Measurements from ENCODE around the gene ATP5ME.

GRCh38 chr4:627347-628125 is 46.5 kb downstream of the ATP5ME start:
- TF ChIP-seq CTCF (IDR thresholded peaks at IDR 0.05; ENCODE audit: low read length) = no peak
- TF ChIP-seq EZH2 (IDR thresholded peaks at IDR 0.05; ENCODE audit: borderline replicate concordance, low read length) = no peak

Data from OCI-LY1 (cell line).